CD14-positive monocyte (primary cell): ENCODE data around the gene SMIM8. TPM values are rescaled to one million over a fixed set of nuclear protein-coding genes. Genes with fewer than 3 reads are reported as not detected.

Experiments
- DNase-seq, 3 donors: peaks; one replicate each; pipeline ENCODE4 v3.0.0-alpha.2; 2011 to 2022
- H2AFZ ChIP-seq: 2 replicates; pipeline ENCODE4 v1.6.0; 2012; ENCODE audit warnings: mild to moderate bottlenecking, low read depth, low read length, inconsistent platforms; ENCODE audit not compliant: insufficient read depth, poor library complexity, severe bottlenecking
- H3K27ac ChIP-seq, 2 donors: 1 replicate in 1 of 2; 2 replicates in 1 of 2; pipeline ENCODE4 v1.5.1; 2012 to 2013; ENCODE audit warnings: low read length in 2 of 2, control low read depth in 1 of 2, inconsistent platforms in 1 of 2, low read depth in 1 of 2, mild to moderate bottlenecking in 1 of 2
- H3K27me3 ChIP-seq, 2 donors: one replicate each; pipeline versions ENCODE4 v1.6.0 to v1.6.1; 2011 to 2013; ENCODE audit warnings: low read length in 2 of 2; ENCODE audit not compliant: control insufficient read depth in 2 of 2, insufficient read depth in 2 of 2
- H3K36me3 ChIP-seq, 2 donors: replicated peaks in 1 of 2; 1 replicate in 1 of 2; 2 replicates in 1 of 2; pipeline versions ENCODE4 v1.5.1 to v1.6.1; 2012 to 2013; ENCODE audit warnings: low read length in 2 of 2, control low read depth in 1 of 2, inconsistent platforms in 1 of 2, mild to moderate bottlenecking in 1 of 2; ENCODE audit not compliant: insufficient read depth in 2 of 2, control insufficient read depth in 1 of 2
- H3K4me1 ChIP-seq, 2 donors: 1 replicate in 1 of 2; 2 replicates in 1 of 2; pipeline versions ENCODE4 v1.5.1 to v1.6.1; 2012 to 2013; ENCODE audit warnings: low read length in 2 of 2, control low read depth in 1 of 2, inconsistent platforms in 1 of 2, mild to moderate bottlenecking in 1 of 2, moderate library complexity in 1 of 2; ENCODE audit not compliant: insufficient read depth in 2 of 2, control insufficient read depth in 1 of 2
- H3K4me2 ChIP-seq: replicated peaks from 2 replicates; pipeline ENCODE3; 2012; ENCODE audit warnings: low read length, moderate library complexity, mild to moderate bottlenecking; ENCODE audit not compliant: poor library complexity, severe bottlenecking; ENCODE audit errors: extremely low read depth
- H3K4me3 ChIP-seq, 3 experiments: fragments of 200-600 bp in 1 of 3; sonication (generic) in 1 of 3; replicated peaks in 1 of 3; 1 replicate in 2 of 3; 2 replicates in 1 of 3; pipeline ENCODE4 v1.5.1; 2011 to 2013; ENCODE audit warnings: low read length in 3 of 3, mild to moderate bottlenecking in 3 of 3, control low read depth in 2 of 3, low read depth in 2 of 3, inconsistent platforms in 1 of 3, moderate library complexity in 1 of 3
- H3K79me2 ChIP-seq: 2 replicates; pipeline ENCODE4 v1.6.0; 2012; ENCODE audit warnings: mild to moderate bottlenecking, control low read depth, inconsistent platforms, low read length, moderate library complexity; ENCODE audit not compliant: insufficient read depth
- H3K9ac ChIP-seq: 2 replicates; pipeline ENCODE4 v1.6.0; 2017; ENCODE audit warnings: low read length, mild to moderate bottlenecking; ENCODE audit not compliant: insufficient read depth, poor library complexity, severe bottlenecking
- H3K9me3 ChIP-seq, 2 donors: replicated peaks in 1 of 2; 1 replicate in 1 of 2; 2 replicates in 1 of 2; pipeline versions ENCODE4 v1.5.1 to v1.6.1; 2012 to 2013; ENCODE audit warnings: low read length in 2 of 2, control low read depth in 1 of 2; ENCODE audit not compliant: control insufficient read depth in 1 of 2, insufficient read depth in 1 of 2
- H4K20me1 ChIP-seq: 2 replicates; pipeline ENCODE4 v1.6.0; 2012; ENCODE audit warnings: mild to moderate bottlenecking, low read length, control low read depth, moderate library complexity; ENCODE audit not compliant: insufficient read depth
- H3K27ac Mint-ChIP-seq, 7 donors: one replicate each; pipeline ENCODE4 v1.8.0; 2020; ENCODE audit warnings: mild to moderate bottlenecking in 7 of 7, mixed read lengths in 7 of 7, moderate library complexity in 6 of 7, inconsistent platforms in 2 of 7
- H3K27me3 Mint-ChIP-seq, 3 donors: one replicate each; pipeline ENCODE4 v1.8.0; 2021 to 2022; ENCODE audit warnings: low read depth in 3 of 3, mild to moderate bottlenecking in 3 of 3, mixed read lengths in 3 of 3, moderate library complexity in 3 of 3, inconsistent platforms in 1 of 3
- H3K36me3 Mint-ChIP-seq, 2 donors: one replicate each; pipeline ENCODE4 v1.8.0; 2020; ENCODE audit warnings: mixed read lengths in 2 of 2, inconsistent platforms in 1 of 2, mild to moderate bottlenecking in 1 of 2
- H3K4me1 Mint-ChIP-seq: one replicate; pipeline ENCODE4 v1.8.0; 2020; ENCODE audit warnings: mild to moderate bottlenecking, mixed read lengths
- H3K4me3 Mint-ChIP-seq, 2 donors: one replicate each; pipeline ENCODE4 v1.8.0; 2020; ENCODE audit warnings: mild to moderate bottlenecking in 2 of 2, mixed read lengths in 2 of 2, moderate library complexity in 1 of 2
- H3K9me3 Mint-ChIP-seq, 7 donors: one replicate each; pipeline ENCODE4 v1.8.0; 2020 to 2022; ENCODE audit warnings: mixed read lengths in 7 of 7, mild to moderate bottlenecking in 6 of 7, moderate library complexity in 6 of 7, inconsistent platforms in 2 of 7
- WGBS: methylation state at CpG from one replicate; pipeline ENCODE4 v1.1.5; 2013; ENCODE audit warnings: missing lambda C conversion rate; ENCODE audit not compliant: insufficient coverage; 5-methylcytosine and 5-hydroxymethylcytosine counted together
- intact Hi-C, 2 donors: fragments of 100-400 bp; cut with micrococcal nuclease; formaldehyde crosslinking; loops; one replicate each; pipeline versions ENCODE4 v1.15.0 to v1.15.1; 2023
- polyA plus RNA-seq, 3 donors: library from polyadenylated mRNA; depleted of rRNA in 1 of 3; unstranded in 2 of 3; stranded (reverse) in 1 of 3; fragments of 300-500 nt in 2 of 3; fragments of >200 nt in 1 of 3; fragmentation: Illumina TruSeq in 2 of 3; gene quantifications; 1 replicate in 2 of 3; 2 replicates in 1 of 3; pipeline ENCODE4 v1.2.3, GENCODE V29; 2012 to 2021
- TF ChIP-seq, protein P1 (sequence below): fragments of 200-600 bp; IDR thresholded peaks from one replicate; pipeline ENCODE4 v1.8.0; 2022; ENCODE audit warnings: antibody characterized with exemption, mild to moderate bottlenecking

The SMIM8 gene
- polyA plus RNA-seq, 3 donors: 2.0 to 8.2 (median 5.9) TPM

GRCh38 chr6:87282743-87283142, 39.6 kb upstream of the SMIM8 start:
- no CpG with 5 or more reads among the region's 1 CpG for WGBS
- no peak overlapping the region for H3K4me3 ChIP-seq
- H3K9ac ChIP-seq: no peak overlapping the region
- Mint-ChIP-seq H3K27me3 (peaks cover 0 to 12% (median 6%) of the 10 kb centered on the region in 3 donors), H3K4me1 (no peaks in the 10 kb centered on the region), H3K4me3 (no peak overlapping the region), H3K36me3 (no peaks in the 10 kb centered on the region), H3K27ac (no peak overlapping the region), H3K9me3 (peaks cover 0 to 3% (median 0%) of the 10 kb centered on the region in 7 donors)
- H3K4me1 ChIP-seq: no peaks in the 10 kb centered on the region
- intact Hi-C loops: no loop called here
- no peak for DNase-seq
- no peaks in the 10 kb centered on the region for H4K20me1 ChIP-seq
- H2AFZ ChIP-seq: no peak overlapping the region
- peaks cover 0 to 6% of the 10 kb centered on the region in 2 donors for H3K27me3 ChIP-seq
- TF ChIP-seq, protein P1, sequence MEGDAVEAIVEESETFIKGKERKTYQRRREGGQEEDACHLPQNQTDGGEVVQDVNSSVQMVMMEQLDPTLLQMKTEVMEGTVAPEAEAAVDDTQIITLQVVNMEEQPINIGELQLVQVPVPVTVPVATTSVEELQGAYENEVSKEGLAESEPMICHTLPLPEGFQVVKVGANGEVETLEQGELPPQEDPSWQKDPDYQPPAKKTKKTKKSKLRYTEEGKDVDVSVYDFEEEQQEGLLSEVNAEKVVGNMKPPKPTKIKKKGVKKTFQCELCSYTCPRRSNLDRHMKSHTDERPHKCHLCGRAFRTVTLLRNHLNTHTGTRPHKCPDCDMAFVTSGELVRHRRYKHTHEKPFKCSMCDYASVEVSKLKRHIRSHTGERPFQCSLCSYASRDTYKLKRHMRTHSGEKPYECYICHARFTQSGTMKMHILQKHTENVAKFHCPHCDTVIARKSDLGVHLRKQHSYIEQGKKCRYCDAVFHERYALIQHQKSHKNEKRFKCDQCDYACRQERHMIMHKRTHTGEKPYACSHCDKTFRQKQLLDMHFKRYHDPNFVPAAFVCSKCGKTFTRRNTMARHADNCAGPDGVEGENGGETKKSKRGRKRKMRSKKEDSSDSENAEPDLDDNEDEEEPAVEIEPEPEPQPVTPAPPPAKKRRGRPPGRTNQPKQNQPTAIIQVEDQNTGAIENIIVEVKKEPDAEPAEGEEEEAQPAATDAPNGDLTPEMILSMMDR: no peak
- no peak overlapping the region for H3K4me2 ChIP-seq
- no peaks in the 10 kb centered on the region for H3K79me2 ChIP-seq
- no peaks in the 10 kb centered on the region for H3K36me3 ChIP-seq
- H3K27ac ChIP-seq: no peak overlapping the region
- no peaks in the 10 kb centered on the region for H3K9me3 ChIP-seq

DNA sequence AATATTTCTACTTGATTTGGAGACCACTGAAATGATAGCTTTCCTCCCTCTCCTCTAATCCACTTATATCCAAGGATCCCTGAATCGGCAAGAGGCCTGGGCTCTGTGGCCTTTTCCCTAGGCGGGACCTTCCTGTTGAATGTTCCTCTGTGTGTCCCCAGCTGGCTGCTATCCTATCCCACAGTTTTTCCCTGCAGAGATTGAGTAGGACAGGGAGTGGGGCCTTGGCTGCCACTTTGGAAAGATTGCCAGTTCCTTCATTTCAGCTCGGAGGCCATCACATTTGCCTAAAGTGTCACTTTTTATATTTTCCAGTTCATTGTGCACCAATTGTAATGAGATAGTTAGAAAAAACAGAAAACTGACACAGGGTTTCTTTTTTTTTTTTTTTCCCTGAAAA, 38.9 kb upstream of the SMIM8 start:
- H3K36me3 ChIP-seq: no peaks in the 10 kb centered on the region
- TF ChIP-seq, protein P1: no peak
- H3K4me1 ChIP-seq: no peaks in the 10 kb centered on the region
- H3K9me3 ChIP-seq: no peaks in the 10 kb centered on the region
- no peaks in the 10 kb centered on the region for H3K79me2 ChIP-seq
- H4K20me1 ChIP-seq: no peaks in the 10 kb centered on the region
- no peak overlapping the region for H3K27ac Mint-ChIP-seq
- no peak for DNase-seq
- H3K4me2 ChIP-seq: no peak overlapping the region
- peaks cover 0 to 12% (median 3%) of the 10 kb centered on the region in 3 donors for H3K27me3 Mint-ChIP-seq
- H3K9ac ChIP-seq: no peak overlapping the region
- no peak overlapping the region for H3K27ac ChIP-seq
- no peak overlapping the region for H3K4me3 Mint-ChIP-seq
- no peaks in the 10 kb centered on the region for H3K4me1 Mint-ChIP-seq
- peaks cover 0 to 6% of the 10 kb centered on the region in 2 donors for H3K27me3 ChIP-seq
- intact Hi-C loops: no loop called here
- no peak overlapping the region for H3K4me3 ChIP-seq
- no CpG with 5 or more reads among the region's 3 CpGs for WGBS
- no peaks in the 10 kb centered on the region for H3K36me3 Mint-ChIP-seq
- peaks cover 0 to 3% (median 0%) of the 10 kb centered on the region in 7 donors for H3K9me3 Mint-ChIP-seq
- no peak overlapping the region for H2AFZ ChIP-seq
